Skeletal muscle satellite cell (primary cell): ENCODE measurements around the gene KLHL29.
"Not testable (repeated sequence)": the region's sequence is repeated elsewhere in the genome, so short reads cannot be mapped to it uniquely, and the experiment has no call there.

Experiments
- H3K27me3 ChIP-seq: 2 replicates; pipeline ENCODE4 v1.7.0; 2013; ENCODE audit warnings: low read length; ENCODE audit not compliant: control insufficient read depth, insufficient read depth
- H3K36me3 ChIP-seq: 2 replicates; pipeline ENCODE4 v1.7.0; 2013; ENCODE audit warnings: mild to moderate bottlenecking, control low read depth, low read length; ENCODE audit not compliant: insufficient read depth
- H3K4me1 ChIP-seq: 2 replicates; pipeline ENCODE4 v1.7.0; 2013; ENCODE audit warnings: low read length; ENCODE audit not compliant: control insufficient read depth, insufficient read depth
- H3K4me2 ChIP-seq: 2 replicates; pipeline ENCODE4 v1.7.0; 2013; ENCODE audit warnings: mild to moderate bottlenecking, low read length
- H3K4me3 ChIP-seq: 2 replicates; pipeline ENCODE4 v1.7.0; 2013; ENCODE audit warnings: low read length
- H3K9ac ChIP-seq: 2 replicates; pipeline ENCODE4 v1.7.0; 2013; ENCODE audit warnings: mild to moderate bottlenecking, low read depth, low read length, moderate library complexity
- H3K9me3 ChIP-seq: replicated peaks from 2 replicates; pipeline ENCODE4 v1.7.0; 2013; ENCODE audit warnings: mild to moderate bottlenecking, control low read depth, low read length

Gene KLHL29

DNA sequence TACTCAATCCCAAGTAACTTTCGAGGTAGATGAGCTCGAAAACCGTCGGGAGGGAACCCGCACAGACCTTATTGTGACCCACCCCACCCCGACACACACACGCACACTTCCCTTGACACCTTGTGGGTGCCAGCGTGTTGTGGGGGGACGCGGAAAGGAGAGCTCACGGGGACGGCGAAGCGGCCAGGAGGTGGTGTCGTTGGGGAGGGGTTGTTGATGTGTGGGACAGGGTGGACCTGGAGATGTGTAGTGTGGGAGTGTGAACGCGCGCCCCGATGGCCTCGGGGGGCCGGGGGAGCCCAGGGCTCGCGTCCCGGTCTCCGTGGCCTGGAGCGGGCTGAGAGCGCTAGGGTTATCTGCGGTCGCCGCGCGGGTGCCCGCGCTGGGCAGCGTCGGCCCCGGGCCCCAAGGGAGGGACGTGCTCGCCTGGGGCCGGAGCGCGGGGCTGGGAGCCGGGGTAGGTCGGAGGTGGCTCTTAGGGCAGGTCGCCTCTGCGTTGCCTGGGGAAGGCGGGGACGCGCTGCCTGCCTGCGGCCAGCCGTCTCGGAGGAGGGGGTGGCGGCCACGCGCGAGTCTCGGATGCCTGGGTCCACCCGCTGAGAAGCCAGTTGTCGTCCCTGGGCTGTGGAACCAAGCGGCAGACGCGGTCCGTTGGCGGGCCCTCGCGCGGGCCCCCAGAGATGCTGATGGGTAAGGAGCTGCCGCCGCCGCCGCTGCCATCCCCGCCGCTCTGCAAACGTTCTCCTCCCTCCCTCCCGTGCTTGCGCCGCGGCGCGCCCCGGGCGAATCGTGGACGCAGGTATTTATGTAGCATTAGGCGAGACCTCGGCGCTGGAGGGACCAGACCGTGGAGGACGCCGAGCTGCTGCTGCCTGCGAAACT, 1.6 kb downstream of the KLHL29 start:
- no peaks in the 10 kb centered on the region for H3K9me3 ChIP-seq
- peak overlapping the region; percentile 82 for H3K4me3 ChIP-seq
- peak overlapping the region; percentile 96 for H3K4me2 ChIP-seq
- peaks cover 18% of the 10 kb centered on the region for H3K4me1 ChIP-seq
- H3K9ac ChIP-seq: peak overlapping the region; percentile 79
- H3K36me3 ChIP-seq: no peaks in the 10 kb centered on the region
- no peaks in the 10 kb centered on the region for H3K27me3 ChIP-seq

GRCh38 chr2:23387221-23387550, 2.2 kb downstream of the KLHL29 start:
- Histone ChIP-seq H3K9me3 (no peaks in the 10 kb centered on the region), H3K4me2 (peak overlapping the region; percentile 96), H3K4me1 (peaks cover 17% of the 10 kb centered on the region), H3K36me3 (no peaks in the 10 kb centered on the region), H3K4me3 (peak overlapping the region; percentile 82), H3K27me3 (no peaks in the 10 kb centered on the region), H3K9ac (peak overlapping the region; percentile 79)

DNA sequence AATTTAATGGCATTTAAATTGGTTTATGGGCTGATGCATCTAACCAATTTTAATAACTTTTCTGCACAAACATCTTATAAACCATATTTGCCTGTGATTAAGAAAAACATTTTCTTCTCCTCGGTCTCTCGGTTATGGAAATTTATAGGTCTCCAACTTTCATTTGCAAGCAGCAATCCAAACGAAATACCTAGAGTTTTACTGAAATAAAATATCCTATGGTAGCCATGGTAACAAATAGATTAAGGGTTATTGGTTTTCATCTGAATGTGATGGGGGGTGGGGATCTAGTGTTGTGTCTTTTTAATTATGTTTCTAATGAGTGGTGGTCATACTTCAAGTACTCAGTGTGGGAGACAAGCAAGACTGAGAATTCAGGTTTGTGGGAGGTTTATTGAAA, 2.9 kb downstream of the KLHL29 start:
- Histone ChIP-seq H3K4me1 (peaks cover 17% of the 10 kb centered on the region), H3K36me3 (no peaks in the 10 kb centered on the region), H3K9ac (no peak overlapping the region), H3K9me3 (no peaks in the 10 kb centered on the region), H3K4me3 (no peak overlapping the region), H3K4me2 (no peak overlapping the region), H3K27me3 (no peaks in the 10 kb centered on the region)

DNA sequence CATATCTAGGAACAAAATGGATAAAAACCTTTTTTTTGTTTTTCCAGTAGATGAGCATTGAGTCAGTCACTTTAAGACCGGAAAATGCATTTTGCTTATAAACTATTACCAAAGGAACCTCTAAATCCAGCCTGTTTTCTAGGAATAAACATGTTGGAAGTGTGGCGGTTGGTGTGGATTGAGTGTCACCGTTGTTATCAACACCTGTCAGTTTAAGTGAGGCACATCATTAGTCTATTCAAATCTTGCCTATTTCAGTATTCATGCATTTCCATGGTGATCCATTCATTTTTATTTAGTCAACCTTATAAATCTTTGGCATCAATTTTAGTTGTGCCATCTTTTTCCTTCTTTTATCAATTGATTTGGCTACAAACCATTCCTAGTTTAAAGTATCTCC, 3.3 kb downstream of the KLHL29 start:
- H3K27me3 ChIP-seq: no peaks in the 10 kb centered on the region

GRCh38 chr2:23388756-23389514, 4.0 kb downstream of the KLHL29 start:
- Histone ChIP-seq H3K4me3 (no peak overlapping the region), H3K4me1 (peaks cover 17% of the 10 kb centered on the region), H3K27me3 (no peaks in the 10 kb centered on the region), H3K9me3 (no peaks in the 10 kb centered on the region), H3K36me3 (no peaks in the 10 kb centered on the region), H3K4me2 (no peak overlapping the region), H3K9ac (no peak overlapping the region)

More for the DNA sequence above, 3.3 kb downstream of the KLHL29 start:
- no peak overlapping the region for H3K9ac ChIP-seq
- H3K9me3 ChIP-seq: no peaks in the 10 kb centered on the region
- no peak overlapping the region for H3K4me3 ChIP-seq
- H3K4me1 ChIP-seq: peaks cover 17% of the 10 kb centered on the region
- H3K36me3 ChIP-seq: no peaks in the 10 kb centered on the region
- H3K4me2 ChIP-seq: no peak overlapping the region

GRCh38 chr2:23390152-23390551, 5.2 kb downstream of the KLHL29 start:
- no peaks in the 10 kb centered on the region for H3K36me3 ChIP-seq
- peaks cover 13% of the 10 kb centered on the region for H3K4me1 ChIP-seq
- no peak overlapping the region for H3K4me3 ChIP-seq
- peak overlapping the region; percentile 71 for H3K4me2 ChIP-seq
- H3K27me3 ChIP-seq: no peaks in the 10 kb centered on the region
- H3K9me3 ChIP-seq: no peaks in the 10 kb centered on the region
- H3K9ac ChIP-seq: no peak overlapping the region

- not testable (repeated sequence) for H3K4me3 ChIP-seq, H3K4me2 ChIP-seq, H3K36me3 ChIP-seq, H3K9me3 ChIP-seq, H3K27me3 ChIP-seq, H3K9ac ChIP-seq
- peaks cover 13% of the 10 kb centered on the region for H3K4me1 ChIP-seq
Observed at GRCh38 chr2:23391237-23391736, 6.3 kb downstream of the KLHL29 start.

DNA sequence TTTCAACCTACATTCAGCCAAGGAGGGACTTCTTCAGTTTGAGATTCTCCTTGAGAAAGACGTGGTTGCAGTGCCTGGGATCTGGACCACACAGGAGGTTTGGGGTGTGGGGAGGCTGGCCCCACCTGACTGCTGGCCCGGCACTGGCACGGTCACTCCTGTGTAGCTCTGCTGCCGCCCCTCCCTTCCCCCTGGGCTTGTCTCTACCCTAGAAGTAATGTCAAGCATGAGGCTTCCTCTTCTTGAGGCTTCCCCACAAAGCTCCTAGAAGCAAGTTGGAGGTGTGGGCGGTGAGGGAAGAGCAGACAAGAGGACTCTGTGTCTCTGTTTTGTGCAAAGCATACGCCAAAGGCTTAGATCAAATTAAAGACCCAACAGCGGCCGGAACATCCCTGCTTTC, 8.7 kb downstream of the KLHL29 start:
- Histone ChIP-seq H3K9me3 (no peaks in the 10 kb centered on the region), H3K4me1 (peaks cover 9% of the 10 kb centered on the region), H3K4me2 (no peak overlapping the region), H3K4me3 (no peak overlapping the region), H3K9ac (no peak overlapping the region), H3K27me3 (no peaks in the 10 kb centered on the region), H3K36me3 (no peaks in the 10 kb centered on the region)

DNA sequence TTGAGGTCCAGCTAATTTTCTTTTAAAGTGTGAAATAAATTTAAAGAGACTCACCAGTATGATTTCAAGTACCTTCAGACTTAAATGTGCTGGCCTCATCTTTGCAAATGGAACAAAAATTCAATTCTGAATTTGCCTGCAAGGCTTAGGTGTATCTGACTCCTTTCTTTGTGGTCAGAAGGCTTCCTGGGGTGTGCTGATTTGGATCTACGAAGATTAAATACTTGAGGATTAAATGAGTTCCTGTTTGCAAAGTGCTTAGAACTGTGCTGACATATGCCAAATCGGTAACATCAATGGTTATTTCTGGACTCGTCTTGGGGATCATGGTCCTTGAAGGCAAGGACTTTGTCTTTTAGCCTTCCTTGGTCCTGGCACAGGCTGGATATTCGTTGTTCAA, 9.7 kb downstream of the KLHL29 start:
- Histone ChIP-seq H3K9me3 (no peaks in the 10 kb centered on the region), H3K27me3 (no peaks in the 10 kb centered on the region), H3K4me2 (no peak overlapping the region), H3K9ac (no peak overlapping the region), H3K36me3 (no peaks in the 10 kb centered on the region), H3K4me3 (no peak overlapping the region), H3K4me1 (peaks cover 9% of the 10 kb centered on the region)

- H3K4me1 ChIP-seq: peaks cover 4% of the 10 kb centered on the region
- no peak overlapping the region for H3K4me3 ChIP-seq
- no peaks in the 10 kb centered on the region for H3K36me3 ChIP-seq
- no peak overlapping the region for H3K9ac ChIP-seq
- no peaks in the 10 kb centered on the region for H3K27me3 ChIP-seq
- H3K4me2 ChIP-seq: no peak overlapping the region
- no peaks in the 10 kb centered on the region for H3K9me3 ChIP-seq
Observed at GRCh38 chr2:23397478-23397877, 12.5 kb downstream of the KLHL29 start.

- H3K27me3 ChIP-seq: no peaks in the 10 kb centered on the region
- no peak overlapping the region for H3K9ac ChIP-seq
- H3K4me1 ChIP-seq: peaks cover 16% of the 10 kb centered on the region
- no peak overlapping the region for H3K4me2 ChIP-seq
- H3K4me3 ChIP-seq: no peak overlapping the region
- H3K36me3 ChIP-seq: no peaks in the 10 kb centered on the region
- H3K9me3 ChIP-seq: no peaks in the 10 kb centered on the region
Observed at GRCh38 chr2:23399674-23400261, 14.8 kb downstream of the KLHL29 start.
